Measurements from ENCODE around the gene GM2A. TPM values are rescaled to one million over a fixed set of nuclear protein-coding genes. Genes with fewer than 3 reads are reported as not detected.

The GM2A gene
- total and polyA plus RNA-seq, 2 of the 8 experiments (the other 6 are each of a cell fraction or from before 2014, with no cell fraction given): 18.5 to 32.2 TPM

DNA sequence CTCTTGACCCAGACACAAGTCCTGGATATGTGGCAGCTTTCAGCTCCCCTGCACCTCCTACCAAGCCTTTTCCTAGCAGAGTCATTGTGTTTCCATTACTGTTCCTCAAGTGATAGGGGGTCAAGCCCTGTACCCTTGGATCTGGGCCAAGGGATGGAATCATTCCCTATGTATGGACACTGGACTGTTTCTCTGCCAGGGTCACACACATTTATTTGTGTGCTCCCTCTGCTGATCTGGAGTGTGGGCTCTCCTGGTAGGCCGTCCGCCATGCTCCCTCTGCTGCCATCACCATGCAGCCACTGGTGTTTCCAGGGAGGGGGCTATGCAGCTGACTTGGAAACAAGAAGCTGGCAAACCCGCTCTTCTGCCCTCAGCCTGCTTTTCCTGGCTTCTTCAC lies 9.5 kb downstream of the GM2A start:
- no peak overlapping the region for H3K4me2 ChIP-seq (ENCODE audit: insufficient read depth in 1 of 2, low read depth in 2 of 2, low read length in 2 of 2)
- no peaks in the 10 kb centered on the region for H3K27me3 ChIP-seq (replicated peaks in 1 of 4; ENCODE audit: control insufficient read depth in 3 of 4, extremely low read depth in 1 of 4, insufficient read depth in 3 of 4, low read length in 3 of 4)
- FAIRE-seq (no peak), DNase-seq (ENCODE audit: low read depth in 1 of 2, low spot score in 2 of 2) (no peak)
- H3K23ac ChIP-seq (ENCODE audit: insufficient read length): no peak overlapping the region
- no peak overlapping the region for H3K18ac ChIP-seq (ENCODE audit: extremely low read depth, low read length)
- no peak overlapping the region for H3K14ac ChIP-seq (ENCODE audit: insufficient read length)
- no peak overlapping the region for H2BK20ac ChIP-seq (ENCODE audit: low read length)
- no peak overlapping the region for H4K8ac ChIP-seq (ENCODE audit: extremely low read depth, insufficient read depth, low read length)
- no peak overlapping the region for H2AK5ac ChIP-seq (ENCODE audit: low read depth, low read length)
- no peaks in the 10 kb centered on the region for H3K23me2 ChIP-seq (ENCODE audit: low read depth, low read length)
- H2BK5ac ChIP-seq (ENCODE audit: low read depth, low read length): no peak overlapping the region
- H3K27ac ChIP-seq (ENCODE audit: low read depth, low read length): no peak overlapping the region
- no peaks in the 10 kb centered on the region for H3K9me3 ChIP-seq (ENCODE audit: insufficient read depth in 2 of 2, low read depth in 1 of 2, low read length in 1 of 2)
- H3K4ac ChIP-seq (replicated peaks; ENCODE audit: insufficient read length, low read depth, low read length): no peak overlapping the region
- WGBS, 2 experiments (ENCODE audit: extremely low coverage in 1 of 2, insufficient coverage in 1 of 2, insufficient read length in 1 of 2, insufficient replicate concordance in 2 of 2, low coverage in 1 of 2, low lambda C conversion rate in 2 of 2, missing lambda C conversion rate in 1 of 2): 90% methylated on average over 3 of the region's 3 CpGs; no CpG with 5 or more reads in 1 of the 2 experiments
- TF ChIP-seq TBP (IDR thresholded peaks at IDR 0.05; ENCODE audit: low read depth, low read length) (no peak), RFX5 (IDR thresholded peaks at IDR 0.05; ENCODE audit: borderline replicate concordance, low read depth, low read length) (no peak), TAF1 (IDR thresholded peaks at IDR 0.05; ENCODE audit: low read depth, low read length) (no peak), KDM4A (IDR thresholded peaks at IDR 0.05; ENCODE audit: low read depth, low read length, severe bottlenecking) (no peak), TEAD4 (IDR thresholded peaks at IDR 0.05; ENCODE audit: low read depth, low read length) (no peak), JUN (IDR thresholded peaks at IDR 0.05; ENCODE audit: low read depth, low read length) (no peak)
- peaks cover 0 to 6% (median 2%) of the 10 kb centered on the region in 4 experiments; a peak in 3 of 7 replicates for H3K4me1 ChIP-seq (replicated peaks in 1 of 4; ENCODE audit: control insufficient read depth in 3 of 4, insufficient read depth in 4 of 4, low read length in 3 of 4)
- H3K9ac ChIP-seq (replicated peaks in 1 of 4; ENCODE audit: extremely low read depth in 1 of 4, low read depth in 3 of 4, low read length in 3 of 4): no peak overlapping the region
- H2BK120ac ChIP-seq (replicated peaks; ENCODE audit: low read depth, low read length): no peak overlapping the region
- H2BK12ac ChIP-seq (ENCODE audit: low read depth, low read length): no peak overlapping the region
- CTCF ChIA-PET (ENCODE audit: partially characterized antibody): interaction anchor here (0.8 to 3.0 kb wide), 3 partner anchors 10 to 36 kb away, joined by 3 to 20 read pairs (median 3); partner anchors contain the start of gene GM2A
- no peaks in the 10 kb centered on the region for H3K79me1 ChIP-seq (ENCODE audit: low read depth, low read length)
- no peak overlapping the region for H4K91ac ChIP-seq (replicated peaks; ENCODE audit: insufficient read length, low read length)
- H4K5ac ChIP-seq (ENCODE audit: insufficient read length, low read depth, low read length): no peak overlapping the region
- H3K4me3 ChIP-seq (ENCODE audit: extremely low read depth in 1 of 4, insufficient read depth in 2 of 4, low read depth in 3 of 4, low read length in 4 of 4): no peak overlapping the region
- no peaks in the 10 kb centered on the region for H3K79me2 ChIP-seq (ENCODE audit: control insufficient read depth in 1 of 2, insufficient read depth in 2 of 2, low read length in 2 of 2)
- no peak overlapping the region for H3K56ac ChIP-seq (replicated peaks; ENCODE audit: insufficient read length, low read depth, low read length)
- H3K36me3 ChIP-seq (ENCODE audit: control insufficient read depth in 2 of 4, insufficient read depth in 4 of 4, low read length in 3 of 4): peaks cover 0 to 10% (median 5%) of the 10 kb centered on the region in 4 experiments; a peak in 5 of 8 replicates
- H2AFZ ChIP-seq (ENCODE audit: low read length): no peak overlapping the region
- POLR2A ChIA-PET (ENCODE audit: partially characterized antibody): no interaction called here
- peaks cover 0 to 3% of the 10 kb centered on the region in 2 experiments for H4K20me1 ChIP-seq (replicated peaks in 1 of 2; ENCODE audit: control insufficient read depth in 1 of 2, insufficient read depth in 2 of 2, low read length in 2 of 2)
- H2BK15ac ChIP-seq (ENCODE audit: low read length): no peak overlapping the region
